ENCODE data around the gene CCDC159. TPM values are rescaled to one million over a fixed set of nuclear protein-coding genes. Genes with fewer than 3 reads are reported as not detected.

The CCDC159 gene
- total and polyA plus RNA-seq, 4 donors = 6.3 to 25.2 (median 16.5) TPM

DNA sequence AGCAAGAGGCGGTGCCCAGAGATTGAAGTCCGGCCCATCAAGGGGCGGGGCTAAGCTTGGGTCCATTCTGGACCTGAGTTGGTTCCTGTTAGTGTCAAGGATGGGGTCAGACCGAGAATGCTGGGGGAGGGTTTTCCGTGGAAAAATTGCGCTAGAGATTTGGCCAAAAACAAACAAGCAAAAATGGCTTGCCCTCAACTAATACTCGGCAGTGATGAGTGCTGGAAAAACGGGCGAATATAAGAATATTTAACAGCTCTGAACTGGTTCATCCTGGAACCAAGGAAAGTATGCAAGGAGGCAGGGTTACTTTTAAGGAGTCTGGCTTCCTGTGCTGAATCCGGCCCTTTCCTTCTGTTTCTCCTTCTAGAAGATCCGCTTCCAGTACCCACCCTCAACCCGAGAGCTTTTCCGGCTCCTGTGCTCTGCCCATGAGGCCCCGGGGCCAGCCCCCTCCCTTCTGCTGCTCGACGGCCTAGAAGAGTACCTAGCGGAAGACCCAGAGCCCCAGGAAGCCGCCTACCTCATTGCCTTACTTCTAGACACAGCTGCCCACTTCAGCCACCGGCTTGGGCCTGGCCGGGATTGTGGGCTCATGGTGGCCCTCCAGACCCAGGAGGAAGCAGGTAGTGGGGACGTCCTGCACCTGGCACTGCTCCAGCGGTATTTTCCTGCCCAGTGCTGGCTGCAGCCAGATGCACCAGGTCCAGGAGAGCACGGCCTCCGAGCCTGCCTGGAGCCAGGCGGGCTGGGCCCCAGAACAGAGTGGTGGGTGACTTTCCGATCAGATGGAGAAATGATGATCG, 29.0 kb downstream of the CCDC159 start:
- DNase-seq (ENCODE audit: low spot score) = peak; percentile 58
- 4% methylated on average over 27 of the region's 27 CpGs for WGBS

More for the DNA sequence above, 29.0 kb downstream of the CCDC159 start:
- H3K4me3 ChIP-seq (ENCODE audit: low read depth in 1 of 3, low read length in 3 of 3) = peak overlapping the region; percentile 54 to 71 (median 66)
- no peaks in the 10 kb centered on the region for H3K9me3 ChIP-seq (ENCODE audit: control insufficient read depth in 4 of 4, low read length in 3 of 4)
- H3K9ac ChIP-seq (ENCODE audit: low read depth in 1 of 2, low read length in 2 of 2) = peak overlapping the region; percentile 61 to 86
- H3K27me3 ChIP-seq (ENCODE audit: control insufficient read depth in 4 of 4, insufficient read depth in 4 of 4, low read length in 3 of 4) = no peaks in the 10 kb centered on the region
- peak overlapping the region; percentile 87 to 98 for H3K27ac ChIP-seq (ENCODE audit: low read depth in 1 of 2, low read length in 2 of 2)
- H3K4me1 ChIP-seq (ENCODE audit: control insufficient read depth in 4 of 4, insufficient read depth in 4 of 4, low read length in 3 of 4) = peaks cover 4 to 38% (median 21%) of the 10 kb centered on the region in 4 donors
- peaks cover 0 to 4% (median under 1%) of the 10 kb centered on the region in 4 donors for H3K36me3 ChIP-seq (ENCODE audit: control insufficient read depth in 4 of 4, insufficient read depth in 3 of 4, low read depth in 1 of 4, low read length in 3 of 4)
- TF ChIP-seq, protein P1, sequence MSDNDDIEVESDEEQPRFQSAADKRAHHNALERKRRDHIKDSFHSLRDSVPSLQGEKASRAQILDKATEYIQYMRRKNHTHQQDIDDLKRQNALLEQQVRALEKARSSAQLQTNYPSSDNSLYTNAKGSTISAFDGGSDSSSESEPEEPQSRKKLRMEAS (IDR thresholded peaks at IDR 0.05) = no peak
- TF ChIP-seq HNF4A (conservative IDR thresholded peaks at IDR 0.05) (peak; percentile 66 to 76), RAD21 (IDR thresholded peaks at IDR 0.05) (peak; percentile 3 to 41), NR2F2 (IDR thresholded peaks at IDR 0.05) (peak; percentile 95), EGR1 (IDR thresholded peaks at IDR 0.05; ENCODE audit: low read depth in 2 of 2) (peak in 1 of 2 donors; percentile 59), HNF4G (IDR thresholded peaks at IDR 0.05) (no peak), FOXA1 (IDR thresholded peaks at IDR 0.05) (no peak), JUND (IDR thresholded peaks at IDR 0.05) (peak in 1 of 2 donors; percentile 56), GABPA (IDR thresholded peaks at IDR 0.05 in 1 of 2, conservative IDR thresholded peaks at IDR 0.05 in 1 of 2) (peak in 1 of 2 donors; percentile 19), SP1 (IDR thresholded peaks at IDR 0.05) (peak; percentile 67), RXRA (IDR thresholded peaks at IDR 0.05) (peak in 1 of 2 donors; percentile 60), YY1 (IDR thresholded peaks at IDR 0.05) (peak; percentile 71)
- TF ChIP-seq, protein P2, sequence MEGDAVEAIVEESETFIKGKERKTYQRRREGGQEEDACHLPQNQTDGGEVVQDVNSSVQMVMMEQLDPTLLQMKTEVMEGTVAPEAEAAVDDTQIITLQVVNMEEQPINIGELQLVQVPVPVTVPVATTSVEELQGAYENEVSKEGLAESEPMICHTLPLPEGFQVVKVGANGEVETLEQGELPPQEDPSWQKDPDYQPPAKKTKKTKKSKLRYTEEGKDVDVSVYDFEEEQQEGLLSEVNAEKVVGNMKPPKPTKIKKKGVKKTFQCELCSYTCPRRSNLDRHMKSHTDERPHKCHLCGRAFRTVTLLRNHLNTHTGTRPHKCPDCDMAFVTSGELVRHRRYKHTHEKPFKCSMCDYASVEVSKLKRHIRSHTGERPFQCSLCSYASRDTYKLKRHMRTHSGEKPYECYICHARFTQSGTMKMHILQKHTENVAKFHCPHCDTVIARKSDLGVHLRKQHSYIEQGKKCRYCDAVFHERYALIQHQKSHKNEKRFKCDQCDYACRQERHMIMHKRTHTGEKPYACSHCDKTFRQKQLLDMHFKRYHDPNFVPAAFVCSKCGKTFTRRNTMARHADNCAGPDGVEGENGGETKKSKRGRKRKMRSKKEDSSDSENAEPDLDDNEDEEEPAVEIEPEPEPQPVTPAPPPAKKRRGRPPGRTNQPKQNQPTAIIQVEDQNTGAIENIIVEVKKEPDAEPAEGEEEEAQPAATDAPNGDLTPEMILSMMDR (IDR thresholded peaks at IDR 0.05; ENCODE audit: low read depth, low read length, missing input control) = no peak
- TF ChIP-seq, protein P3, sequence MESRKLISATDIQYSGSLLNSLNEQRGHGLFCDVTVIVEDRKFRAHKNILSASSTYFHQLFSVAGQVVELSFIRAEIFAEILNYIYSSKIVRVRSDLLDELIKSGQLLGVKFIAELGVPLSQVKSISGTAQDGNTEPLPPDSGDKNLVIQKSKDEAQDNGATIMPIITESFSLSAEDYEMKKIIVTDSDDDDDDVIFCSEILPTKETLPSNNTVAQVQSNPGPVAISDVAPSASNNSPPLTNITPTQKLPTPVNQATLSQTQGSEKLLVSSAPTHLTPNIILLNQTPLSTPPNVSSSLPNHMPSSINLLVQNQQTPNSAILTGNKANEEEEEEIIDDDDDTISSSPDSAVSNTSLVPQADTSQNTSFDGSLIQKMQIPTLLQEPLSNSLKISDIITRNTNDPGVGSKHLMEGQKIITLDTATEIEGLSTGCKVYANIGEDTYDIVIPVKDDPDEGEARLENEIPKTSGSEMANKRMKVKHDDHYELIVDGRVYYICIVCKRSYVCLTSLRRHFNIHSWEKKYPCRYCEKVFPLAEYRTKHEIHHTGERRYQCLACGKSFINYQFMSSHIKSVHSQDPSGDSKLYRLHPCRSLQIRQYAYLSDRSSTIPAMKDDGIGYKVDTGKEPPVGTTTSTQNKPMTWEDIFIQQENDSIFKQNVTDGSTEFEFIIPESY (IDR thresholded peaks at IDR 0.05) = peak; percentile 30
- TF ChIP-seq, protein P4, sequence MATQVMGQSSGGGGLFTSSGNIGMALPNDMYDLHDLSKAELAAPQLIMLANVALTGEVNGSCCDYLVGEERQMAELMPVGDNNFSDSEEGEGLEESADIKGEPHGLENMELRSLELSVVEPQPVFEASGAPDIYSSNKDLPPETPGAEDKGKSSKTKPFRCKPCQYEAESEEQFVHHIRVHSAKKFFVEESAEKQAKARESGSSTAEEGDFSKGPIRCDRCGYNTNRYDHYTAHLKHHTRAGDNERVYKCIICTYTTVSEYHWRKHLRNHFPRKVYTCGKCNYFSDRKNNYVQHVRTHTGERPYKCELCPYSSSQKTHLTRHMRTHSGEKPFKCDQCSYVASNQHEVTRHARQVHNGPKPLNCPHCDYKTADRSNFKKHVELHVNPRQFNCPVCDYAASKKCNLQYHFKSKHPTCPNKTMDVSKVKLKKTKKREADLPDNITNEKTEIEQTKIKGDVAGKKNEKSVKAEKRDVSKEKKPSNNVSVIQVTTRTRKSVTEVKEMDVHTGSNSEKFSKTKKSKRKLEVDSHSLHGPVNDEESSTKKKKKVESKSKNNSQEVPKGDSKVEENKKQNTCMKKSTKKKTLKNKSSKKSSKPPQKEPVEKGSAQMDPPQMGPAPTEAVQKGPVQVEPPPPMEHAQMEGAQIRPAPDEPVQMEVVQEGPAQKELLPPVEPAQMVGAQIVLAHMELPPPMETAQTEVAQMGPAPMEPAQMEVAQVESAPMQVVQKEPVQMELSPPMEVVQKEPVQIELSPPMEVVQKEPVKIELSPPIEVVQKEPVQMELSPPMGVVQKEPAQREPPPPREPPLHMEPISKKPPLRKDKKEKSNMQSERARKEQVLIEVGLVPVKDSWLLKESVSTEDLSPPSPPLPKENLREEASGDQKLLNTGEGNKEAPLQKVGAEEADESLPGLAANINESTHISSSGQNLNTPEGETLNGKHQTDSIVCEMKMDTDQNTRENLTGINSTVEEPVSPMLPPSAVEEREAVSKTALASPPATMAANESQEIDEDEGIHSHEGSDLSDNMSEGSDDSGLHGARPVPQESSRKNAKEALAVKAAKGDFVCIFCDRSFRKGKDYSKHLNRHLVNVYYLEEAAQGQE (IDR thresholded peaks at IDR 0.05) = peak; percentile 91
